Left ventricle myocardium inferior (tissue), 1 donor: ENCODE results near the gene TCFL5. TPM values are rescaled to one million over a fixed set of nuclear protein-coding genes. Genes with fewer than 3 reads are reported as not detected.
"Not testable (repeated sequence)": the region's sequence is repeated elsewhere in the genome, so short reads cannot be mapped to it uniquely, and the experiment has no call there.

ENCODE experiments used
- DNase-seq: peaks from one replicate; pipeline ENCODE4 v3.0.0-alpha.2; 2020
- H3K27ac ChIP-seq: fragments of 200-600 bp; replicated peaks from 2 replicates; pipeline ENCODE4 v1.8.0; 2021
- H3K27me3 ChIP-seq: fragments of 200-600 bp; 2 replicates; pipeline ENCODE4 v1.8.0; 2021; ENCODE audit warnings: low read depth
- H3K36me3 ChIP-seq: fragments of 200-600 bp; 2 replicates; pipeline ENCODE4 v1.8.0; 2021
- H3K4me1 ChIP-seq: fragments of 200-600 bp; 2 replicates; pipeline ENCODE4 v1.8.0; 2021
- H3K4me3 ChIP-seq: fragments of 200-600 bp; 2 replicates; pipeline ENCODE4 v1.8.0; 2021; ENCODE audit warnings: mild to moderate bottlenecking, moderate library complexity
- H3K9me3 ChIP-seq: fragments of 200-600 bp; replicated peaks from 2 replicates; pipeline ENCODE4 v1.8.0; 2021
- intact Hi-C: fragments of 100-400 bp; cut with micrococcal nuclease; formaldehyde crosslinking; loops from one replicate; pipeline ENCODE4 v1.11.0; 2022
- total RNA-seq: library from RNA; stranded (reverse); fragmentation: NEBNext Ultra II Directional; extraction: Animal tissue kit (Norgen Biotek cat#: 25700); gene quantifications from one replicate; pipeline ENCODE4 v1.2.1, GENCODE V29; 2021
- TF ChIP-seq, protein P1 (sequence below): fragments of 200-600 bp; IDR thresholded peaks from 2 replicates; pipeline ENCODE4 v1.8.0; 2021; ENCODE audit warnings: antibody characterized with exemption, mild to moderate bottlenecking, borderline replicate concordance
- donor health status: DM: no; HTN: yes; CAD: no; lungs with severe emphysema.

Gene TCFL5
- total RNA-seq, 1 donor from 2014 or later, result 6.6 TPM

DNA sequence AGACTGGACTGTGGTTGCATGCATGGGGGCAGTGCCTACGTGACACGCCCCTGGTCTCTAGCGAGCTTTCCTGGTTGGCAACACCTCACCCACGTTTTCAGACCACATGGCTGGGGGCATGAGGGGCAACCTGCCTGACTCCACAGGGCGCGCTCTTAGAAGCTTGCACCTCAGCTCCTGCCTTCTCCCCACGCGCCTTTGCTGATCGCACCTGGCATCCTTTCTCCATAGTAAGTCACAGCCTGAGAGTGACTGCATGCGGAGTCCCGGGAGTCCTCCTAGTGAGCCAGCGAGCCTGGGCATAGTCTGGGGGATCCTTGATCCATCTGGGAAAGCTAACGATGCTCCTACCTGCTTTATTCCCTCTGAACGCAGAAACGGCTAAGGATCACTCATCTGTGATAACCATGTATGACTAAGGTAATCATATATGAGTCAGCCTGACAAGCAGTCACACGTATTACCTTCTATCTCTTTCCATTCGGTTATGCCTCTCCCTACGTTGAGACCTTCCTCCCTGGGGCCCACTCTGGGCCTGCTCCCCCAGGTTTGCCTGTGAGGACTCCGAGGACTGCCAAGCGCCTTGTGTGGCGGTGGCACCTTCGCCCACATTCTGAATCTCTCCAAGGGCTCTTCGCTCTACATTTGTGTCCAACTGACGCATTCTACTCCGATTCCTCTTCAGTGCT is 4.5 kb downstream of the TCFL5 start:
- H3K9me3 ChIP-seq, result no peaks in the 10 kb centered on the region
- H3K4me3 ChIP-seq, result no peak overlapping the region
- intact Hi-C loops, result no loop called here
- TF ChIP-seq, protein P1, sequence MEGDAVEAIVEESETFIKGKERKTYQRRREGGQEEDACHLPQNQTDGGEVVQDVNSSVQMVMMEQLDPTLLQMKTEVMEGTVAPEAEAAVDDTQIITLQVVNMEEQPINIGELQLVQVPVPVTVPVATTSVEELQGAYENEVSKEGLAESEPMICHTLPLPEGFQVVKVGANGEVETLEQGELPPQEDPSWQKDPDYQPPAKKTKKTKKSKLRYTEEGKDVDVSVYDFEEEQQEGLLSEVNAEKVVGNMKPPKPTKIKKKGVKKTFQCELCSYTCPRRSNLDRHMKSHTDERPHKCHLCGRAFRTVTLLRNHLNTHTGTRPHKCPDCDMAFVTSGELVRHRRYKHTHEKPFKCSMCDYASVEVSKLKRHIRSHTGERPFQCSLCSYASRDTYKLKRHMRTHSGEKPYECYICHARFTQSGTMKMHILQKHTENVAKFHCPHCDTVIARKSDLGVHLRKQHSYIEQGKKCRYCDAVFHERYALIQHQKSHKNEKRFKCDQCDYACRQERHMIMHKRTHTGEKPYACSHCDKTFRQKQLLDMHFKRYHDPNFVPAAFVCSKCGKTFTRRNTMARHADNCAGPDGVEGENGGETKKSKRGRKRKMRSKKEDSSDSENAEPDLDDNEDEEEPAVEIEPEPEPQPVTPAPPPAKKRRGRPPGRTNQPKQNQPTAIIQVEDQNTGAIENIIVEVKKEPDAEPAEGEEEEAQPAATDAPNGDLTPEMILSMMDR, result no peak
- peaks cover 37% of the 10 kb centered on the region for H3K36me3 ChIP-seq
- no peaks in the 10 kb centered on the region for H3K27me3 ChIP-seq
- peaks cover 15% of the 10 kb centered on the region for H3K4me1 ChIP-seq
- DNase-seq, result no peak
- H3K27ac ChIP-seq, result no peak overlapping the region

DNA sequence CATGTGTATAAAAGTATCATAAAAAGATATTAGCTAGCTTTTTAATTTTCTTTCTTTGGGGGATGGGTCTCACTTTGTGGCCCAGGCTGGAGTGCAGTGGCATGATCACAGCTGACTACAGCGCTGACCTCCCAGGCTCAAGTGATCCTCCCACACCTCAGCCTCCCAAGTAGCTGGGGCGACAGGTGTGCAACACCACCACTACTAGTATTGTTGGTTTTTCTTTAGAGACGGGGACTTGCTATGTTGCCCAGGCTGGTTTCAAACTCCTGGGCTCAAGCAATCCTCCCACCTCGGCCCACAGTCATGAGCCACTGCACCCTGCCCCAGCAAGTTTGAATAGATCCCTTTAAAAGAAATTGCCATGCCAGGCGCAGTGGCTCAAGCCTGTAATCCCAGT is 6.5 kb downstream of the TCFL5 start:
- intact Hi-C loops, result no loop called here
- H3K36me3 ChIP-seq, result peaks cover 42% of the 10 kb centered on the region

DNA sequence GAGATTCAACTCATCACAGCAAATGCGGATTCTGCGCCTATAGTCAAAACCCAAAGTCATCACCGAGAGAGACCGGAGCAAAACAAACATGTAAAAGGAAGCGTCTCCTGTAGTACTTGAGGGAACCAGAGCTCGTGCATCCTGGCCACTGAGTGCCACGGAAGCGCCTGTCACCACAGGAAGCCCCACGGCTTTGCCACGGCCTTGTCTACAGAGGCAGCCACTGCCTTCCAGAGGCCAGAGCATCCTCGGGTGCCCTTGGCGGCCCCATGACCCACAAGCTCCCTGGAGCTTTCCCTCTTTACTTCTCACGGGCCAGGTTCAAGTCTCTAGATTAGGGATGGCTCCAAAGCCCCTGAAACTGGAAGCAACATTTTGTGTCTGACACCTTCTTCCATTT is 7.5 kb downstream of the TCFL5 start:
- Histone ChIP-seq H3K4me1 (no peaks in the 10 kb centered on the region), H3K9me3 (no peaks in the 10 kb centered on the region), H3K27me3 (no peaks in the 10 kb centered on the region), H3K4me3 (no peak overlapping the region), H3K27ac (no peak overlapping the region), H3K36me3 (peaks cover 42% of the 10 kb centered on the region)
- TF ChIP-seq, protein P1, result no peak
- intact Hi-C loops, result no loop called here
- no peak for DNase-seq

More for the DNA sequence above, 6.5 kb downstream of the TCFL5 start:
- TF ChIP-seq, protein P1, result no peak
- DNase-seq, result no peak
- Histone ChIP-seq H3K27ac (no peak overlapping the region), H3K4me3 (no peak overlapping the region), H3K9me3 (no peaks in the 10 kb centered on the region), H3K27me3 (no peaks in the 10 kb centered on the region), H3K4me1 (peaks cover 6% of the 10 kb centered on the region)

DNA sequence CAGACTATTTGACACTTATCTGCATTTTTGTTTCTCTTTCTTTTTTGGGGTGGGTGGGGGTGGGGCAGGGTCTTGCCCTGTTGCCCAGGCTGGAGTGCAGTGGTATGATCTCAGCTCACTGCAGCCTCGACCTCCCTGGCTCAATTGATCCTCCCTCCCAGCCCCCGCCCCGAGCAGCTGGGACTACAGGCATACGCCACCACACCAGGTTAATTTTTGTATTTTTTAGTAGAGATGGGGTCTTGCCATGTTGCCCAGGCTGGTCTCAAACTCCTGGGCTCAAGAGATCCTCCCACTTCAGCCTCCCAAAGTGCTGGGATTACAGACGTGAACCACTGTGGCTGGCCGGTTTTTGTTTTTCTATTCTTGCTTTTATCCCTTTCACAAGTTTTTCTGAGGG is 8.3 kb downstream of the TCFL5 start:
- H3K9me3 ChIP-seq, H3K27me3 ChIP-seq, H3K27ac ChIP-seq, H3K4me3 ChIP-seq, DNase-seq, H3K4me1 ChIP-seq, intact Hi-C loops: not testable (repeated sequence)
- peaks cover 42% of the 10 kb centered on the region for H3K36me3 ChIP-seq

DNA sequence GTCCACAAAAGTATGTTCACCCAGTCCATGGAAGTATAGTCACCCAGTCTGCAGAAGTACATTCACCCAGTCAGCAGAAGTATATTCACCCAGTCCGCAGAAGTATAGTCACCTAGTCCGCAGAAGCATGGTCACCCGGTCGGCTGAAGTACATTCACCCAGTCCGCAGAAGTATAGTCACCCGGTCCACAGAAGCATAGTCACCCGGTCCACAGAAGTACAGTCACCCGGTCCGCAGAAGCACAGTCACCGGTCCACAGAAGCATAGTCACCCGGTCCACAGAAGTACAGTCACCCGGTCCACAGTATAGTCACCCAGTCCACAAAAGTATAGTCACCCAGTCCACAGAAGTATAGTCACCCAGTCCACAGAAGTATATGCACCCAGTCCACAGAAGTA is 8.8 kb downstream of the TCFL5 start:
- no peaks in the 10 kb centered on the region for H3K4me1 ChIP-seq
- no peak overlapping the region for H3K27ac ChIP-seq
- intact Hi-C loops, result no loop called here
- TF ChIP-seq, protein P1, result no peak
- H3K4me3 ChIP-seq, result no peak overlapping the region
- no peak for DNase-seq
- H3K36me3 ChIP-seq, result peaks cover 42% of the 10 kb centered on the region
- no peaks in the 10 kb centered on the region for H3K27me3 ChIP-seq
- H3K9me3 ChIP-seq, result no peaks in the 10 kb centered on the region

DNA sequence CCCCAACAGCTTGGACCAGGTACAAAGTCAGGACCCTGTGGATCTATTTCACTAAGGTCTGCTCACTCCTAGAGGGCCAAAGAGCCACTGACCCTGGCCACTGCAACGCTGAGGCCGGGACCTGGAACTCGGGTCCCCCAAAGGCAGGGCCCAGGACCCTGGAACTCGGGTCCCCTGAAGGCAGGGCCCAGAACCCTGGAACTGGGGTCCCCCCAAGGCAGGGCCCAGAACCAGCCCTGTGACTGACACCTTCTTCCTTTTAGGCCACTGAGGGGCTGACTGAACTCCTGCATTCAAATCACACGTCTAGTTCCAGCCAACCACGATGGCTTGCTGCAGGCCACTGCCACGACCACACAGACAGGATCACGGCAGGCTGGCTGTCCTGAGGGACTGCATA is 9.4 kb downstream of the TCFL5 start:
- H3K4me3 ChIP-seq, result no peak overlapping the region
- TF ChIP-seq, protein P1, result no peak
- no peak for DNase-seq
- peaks cover 39% of the 10 kb centered on the region for H3K36me3 ChIP-seq
- H3K27ac ChIP-seq, result no peak overlapping the region
- H3K9me3 ChIP-seq, result no peaks in the 10 kb centered on the region
- peaks cover 3% of the 10 kb centered on the region for H3K4me1 ChIP-seq
- H3K27me3 ChIP-seq, result no peaks in the 10 kb centered on the region
- intact Hi-C loops, result no loop called here
